Measurements from ENCODE around the gene HDAC3.

The HDAC3 gene

GRCh38 chr5:141657937-141658545 lies 21.4 kb upstream of the HDAC3 start:
- DNase-seq: peak; percentile 57

GRCh38 chr5:141657404-141657803 lies 20.8 kb upstream of the HDAC3 start:
- DNase-seq: no peak

GRCh38 chr5:141656396-141656795 lies 19.7 kb upstream of the HDAC3 start:
- DNase-seq: no peak

GRCh38 chr5:141655020-141655419 lies 18.4 kb upstream of the HDAC3 start:
- DNase-seq: no peak

- DNase-seq: no peak
These were observed 17.6 kb upstream of the HDAC3 start for GRCh38 chr5:141654298-141654697.

- DNase-seq: no peak
These were observed 15.1 kb upstream of the HDAC3 start for GRCh38 chr5:141651728-141652105.

- peak; percentile 87 for DNase-seq
These were observed 14.4 kb upstream of the HDAC3 start, which contains the start of gene FCHSD1 for GRCh38 chr5:141650851-141651727. Gene FCHSD1 (minus strand): TSS chr5:141651418. CDS start chr5:141651368, 50 bp downstream.

GRCh38 chr5:141649972-141650371 lies 13.3 kb upstream of the HDAC3 start:
- DNase-seq: no peak

- no peak for DNase-seq
These were observed 12.5 kb upstream of the HDAC3 start for GRCh38 chr5:141649056-141649688.

GRCh38 chr5:141647851-141648250 lies 11.2 kb upstream of the HDAC3 start:
- DNase-seq: no peak

- no peak for DNase-seq
These were observed 10.6 kb upstream of the HDAC3 start for GRCh38 chr5:141647242-141647641.

GRCh38 chr5:141646026-141646425 lies 9.4 kb upstream of the HDAC3 start:
- DNase-seq: no peak

GRCh38 chr5:141641634-141642267 lies 5.1 kb upstream of the HDAC3 start:
- DNase-seq: peak; percentile 41

- no peak for DNase-seq
These were observed 4.0 kb upstream of the HDAC3 start for GRCh38 chr5:141640698-141641097.

GRCh38 chr5:141640051-141640415 lies 3.4 kb upstream of the HDAC3 start:
- no peak for DNase-seq

- no peak for DNase-seq
These were observed 2.9 kb upstream of the HDAC3 start for GRCh38 chr5:141639357-141640050.

- DNase-seq: no peak
These were observed 2.1 kb upstream of the HDAC3 start for GRCh38 chr5:141638771-141639170.

- peak; percentile 55 for DNase-seq
These were observed 1.2 kb upstream of the HDAC3 start for GRCh38 chr5:141637767-141638419.

GRCh38 chr5:141637123-141637766 lies 596 bp upstream of the HDAC3 start:
- DNase-seq: no peak

GRCh38 chr5:141636106-141636412 lies 590 bp downstream of the HDAC3 start:
- DNase-seq: no peak

- no peak for DNase-seq
These were observed 1.0 kb downstream of the HDAC3 start for GRCh38 chr5:141635646-141636045.

GRCh38 chr5:141634720-141635119 lies 1.9 kb downstream of the HDAC3 start:
- no peak for DNase-seq
